Hepatocyte (in vitro differentiated cells): Measurements from ENCODE around the gene SGMS1. TPM values are rescaled to one million over a fixed set of nuclear protein-coding genes. Genes with fewer than 3 reads are reported as not detected.
"Not testable (repeated sequence)": the region's sequence is repeated elsewhere in the genome, so short reads cannot be mapped to it uniquely, and the experiment has no call there.

Source experiments
- DNase-seq: peaks from one replicate; pipeline ENCODE4 v3.0.0-alpha.2; 2016; ENCODE audit warnings: low spot score
- H2AFZ ChIP-seq: fragments of 200-600 bp; sonication (generic); 2 replicates; pipeline ENCODE4 v1.6.0; 2016; ENCODE audit warnings: antibody characterized with exemption, mild to moderate bottlenecking
- H3K27ac ChIP-seq: fragments of 200-600 bp; sonication (generic); 2 replicates; pipeline ENCODE4 v1.5.1; 2016; ENCODE audit warnings: mild to moderate bottlenecking
- H3K27me3 ChIP-seq: fragments of 200-600 bp; sonication (generic); 2 replicates; pipeline ENCODE4 v1.6.1; 2016
- H3K36me3 ChIP-seq: fragments of 200-600 bp; sonication (generic); replicated peaks from 2 replicates; pipeline ENCODE4 v1.5.1; 2016; ENCODE audit warnings: low read depth; ENCODE audit not compliant: insufficient read depth
- H3K4me1 ChIP-seq: fragments of 200-600 bp; sonication (generic); 2 replicates; pipeline ENCODE4 v1.5.1; 2016; ENCODE audit warnings: mild to moderate bottlenecking, moderate library complexity; ENCODE audit not compliant: insufficient read depth
- H3K4me2 ChIP-seq: fragments of 200-600 bp; sonication (generic); 2 replicates; pipeline ENCODE4 v1.6.0; 2016
- H3K4me3 ChIP-seq: fragments of 200-600 bp; sonication (generic); 2 replicates; pipeline ENCODE4 v1.5.1; 2016; ENCODE audit warnings: mild to moderate bottlenecking
- H3K79me2 ChIP-seq: fragments of 200-600 bp; sonication (generic); 2 replicates; pipeline ENCODE4 v1.6.0; 2017; ENCODE audit warnings: mild to moderate bottlenecking
- H3K9me2 ChIP-seq: fragments of 200-600 bp; sonication (generic); replicated peaks from 2 replicates; pipeline ENCODE4 v1.6.0; 2017; ENCODE audit warnings: mild to moderate bottlenecking; ENCODE audit not compliant: insufficient read depth
- H3K9me3 ChIP-seq: fragments of 200-600 bp; sonication (generic); 2 replicates; pipeline ENCODE4 v1.5.1; 2016; ENCODE audit warnings: low read depth, mild to moderate bottlenecking
- H4K20me1 ChIP-seq: fragments of 200-600 bp; sonication (generic); 2 replicates; pipeline ENCODE4 v1.6.0; 2016; ENCODE audit warnings: mild to moderate bottlenecking; ENCODE audit not compliant: insufficient read depth, poor library complexity, severe bottlenecking
- CTCF ChIP-seq: fragments of 200-600 bp; sonication (generic); IDR thresholded peaks from 2 replicates; pipeline ENCODE4 v1.5.1; 2016; ENCODE audit warnings: antibody characterized with exemption, mild to moderate bottlenecking; ENCODE audit not compliant: poor library complexity
- EZH2 ChIP-seq: fragments of 200-600 bp; sonication (generic); IDR thresholded peaks from 2 replicates; pipeline ENCODE4 v1.6.1; 2016; ENCODE audit warnings: antibody characterized with exemption, mild to moderate bottlenecking, borderline replicate concordance
- EZH2phosphoT487 ChIP-seq: fragments of 200-600 bp; sonication (generic); IDR thresholded peaks from one replicate; pipeline ENCODE4 v1.6.1; 2018; ENCODE audit warnings: antibody characterized with exemption, mild to moderate bottlenecking, low read depth, moderate library complexity; ENCODE audit not compliant: unreplicated experiment, severe bottlenecking
- WGBS: methylation state at CpG from one replicate; pipeline ENCODE4 v1.1.6; 2016; ENCODE audit warnings: low lambda C conversion rate; ENCODE audit errors: missing lambda C conversion rate; 5-methylcytosine and 5-hydroxymethylcytosine counted together
- polyA plus RNA-seq: library from polyadenylated mRNA; unstranded; fragments of >200 nt; fragmentation: Nextera tagmentation; extraction: Ambion mirVana; gene quantifications from 2 replicates; pipeline ENCODE4 v1.2.1, GENCODE V29; 2016
- total RNA-seq: library from RNA; depleted of rRNA; stranded (reverse); fragments of >200 nt; gene quantifications from 2 replicates; pipeline ENCODE4 v1.2.3, GENCODE V29; 2014

SGMS1 gene
- total and polyA plus RNA-seq, 2 experiments from 2014 or later = 28.1 to 87.8 TPM

GRCh38 chr10:50373821-50374501 lies 249.8 kb downstream of the SGMS1 start:
- Histone ChIP-seq H3K27ac (no peak overlapping the region), H3K36me3 (no peaks in the 10 kb centered on the region), H3K27me3 (no peaks in the 10 kb centered on the region), H3K4me1 (no peaks in the 10 kb centered on the region), H3K4me3 (no peak overlapping the region), H3K4me2 (no peak overlapping the region), H2AFZ (no peak overlapping the region), H3K9me3 (no peaks in the 10 kb centered on the region), H3K79me2 (peaks cover 31% of the 10 kb centered on the region), H4K20me1 (no peaks in the 10 kb centered on the region), H3K9me2 (no peaks in the 10 kb centered on the region)
- 23% methylated on average over 1 of the region's 1 CpG for WGBS
- no peak for TF ChIP-seq CTCF
- DNase-seq = no peak

- H3K79me2 ChIP-seq = peaks cover 18% of the 10 kb centered on the region
- no peak overlapping the region for H2AFZ ChIP-seq
- H4K20me1 ChIP-seq = no peaks in the 10 kb centered on the region
- H3K4me3 ChIP-seq = no peak overlapping the region
- no peaks in the 10 kb centered on the region for H3K27me3 ChIP-seq
- DNase-seq = no peak
- 92% methylated on average over 1 of the region's 1 CpG for WGBS
- no peak overlapping the region for H3K27ac ChIP-seq
- H3K36me3 ChIP-seq = no peaks in the 10 kb centered on the region
- H3K9me2 ChIP-seq = no peaks in the 10 kb centered on the region
- H3K4me1 ChIP-seq = no peaks in the 10 kb centered on the region
- TF ChIP-seq EZH2 (no peak), EZH2phosphoT487 (no peak), CTCF (no peak)
- no peak overlapping the region for H3K4me2 ChIP-seq
- H3K9me3 ChIP-seq = no peaks in the 10 kb centered on the region
Measured at GRCh38 chr10:50369931-50370330, 253.8 kb downstream of the SGMS1 start.

- no peak overlapping the region for H3K27ac ChIP-seq
- 83% methylated on average over 1 of the region's 1 CpG for WGBS
- DNase-seq = peak; percentile 36
- H3K4me1 ChIP-seq = no peaks in the 10 kb centered on the region
- no peaks in the 10 kb centered on the region for H3K36me3 ChIP-seq
- TF ChIP-seq CTCF = peak; percentile 36
- no peak for TF ChIP-seq EZH2phosphoT487
- H3K9me2 ChIP-seq = no peaks in the 10 kb centered on the region
- H3K27me3 ChIP-seq = no peaks in the 10 kb centered on the region
- H3K9me3 ChIP-seq = no peaks in the 10 kb centered on the region
- H3K4me2 ChIP-seq = no peak overlapping the region
- no peak overlapping the region for H2AFZ ChIP-seq
- H4K20me1 ChIP-seq = no peaks in the 10 kb centered on the region
- no peak overlapping the region for H3K4me3 ChIP-seq
- H3K79me2 ChIP-seq = peaks cover 26% of the 10 kb centered on the region
Measured at GRCh38 chr10:50367732-50368131, 256.0 kb downstream of the SGMS1 start.

GRCh38 chr10:50366421-50366820 lies 257.3 kb downstream of the SGMS1 start:
- 96% methylated on average over 4 of the region's 4 CpGs for WGBS
- not testable (repeated sequence) for H3K9me3 ChIP-seq, H3K27me3 ChIP-seq, H4K20me1 ChIP-seq, H3K4me3 ChIP-seq, H3K27ac ChIP-seq, H3K9me2 ChIP-seq, DNase-seq, H2AFZ ChIP-seq, H3K4me1 ChIP-seq, H3K4me2 ChIP-seq, H3K36me3 ChIP-seq
- peaks cover 38% of the 10 kb centered on the region for H3K79me2 ChIP-seq

- not testable (repeated sequence) for H3K27me3 ChIP-seq, H3K9me2 ChIP-seq, H3K36me3 ChIP-seq, H3K27ac ChIP-seq, H3K9me3 ChIP-seq, H3K4me3 ChIP-seq, H3K4me2 ChIP-seq, H3K4me1 ChIP-seq, DNase-seq, H2AFZ ChIP-seq, H4K20me1 ChIP-seq
- H3K79me2 ChIP-seq = peaks cover 32% of the 10 kb centered on the region
- WGBS = 79% methylated on average over 3 of the region's 3 CpGs
Measured at GRCh38 chr10:50364730-50365129, 259.0 kb downstream of the SGMS1 start.
